IMR-90 (cell line): ENCODE results near the gene MRM2.

ENCODE experiments used
- BHLHE40 ChIP-seq: fragments of 150-350 bp; IDR thresholded peaks from 2 replicates; pipeline ENCODE4 v1.6.1; 2016; ENCODE audit warnings: mild to moderate bottlenecking, low read depth, low read length
- CEBPB ChIP-seq: IDR thresholded peaks from 2 replicates; pipeline ENCODE4 v1.6.1; 2012; ENCODE audit warnings: low read depth, low read length, improper control_type of control experiment
- CHD1 ChIP-seq: IDR thresholded peaks from 2 replicates; pipeline ENCODE4 v1.6.1; 2012; ENCODE audit warnings: low read depth, low read length, improper control_type of control experiment
- CTCF ChIP-seq: conservative IDR thresholded peaks from 2 replicates; pipeline ENCODE4 v1.5.1; 2012; ENCODE audit warnings: mild to moderate bottlenecking, low read depth, low read length, improper control_type of control experiment
- ELK1 ChIP-seq: fragments of 150-350 bp; IDR thresholded peaks from 2 replicates; pipeline ENCODE4 v1.6.1; 2016; ENCODE audit warnings: low read depth, mild to moderate bottlenecking, low read length, moderate library complexity, borderline replicate concordance
- FOS ChIP-seq: fragments of 150-350 bp; IDR thresholded peaks from 2 replicates; pipeline ENCODE4 v1.6.1; 2016; ENCODE audit warnings: low read depth, low read length
- MAFK ChIP-seq: IDR thresholded peaks from 2 replicates; pipeline ENCODE4 v1.6.1; 2012; ENCODE audit warnings: low read depth, low read length, improper control_type of control experiment
- MAZ ChIP-seq: IDR thresholded peaks from 2 replicates; pipeline ENCODE4 v1.6.1; 2012; ENCODE audit warnings: low read depth, mild to moderate bottlenecking, low read length, improper control_type of control experiment, moderate library complexity, borderline replicate concordance
- MXI1 ChIP-seq: IDR thresholded peaks from 2 replicates; pipeline ENCODE4 v1.6.1; 2012; ENCODE audit warnings: low read depth, mild to moderate bottlenecking, low read length, moderate library complexity, borderline replicate concordance
- POLR2A ChIP-seq: IDR thresholded peaks from 2 replicates; pipeline ENCODE4 v1.6.1; 2012; ENCODE audit warnings: mild to moderate bottlenecking, low read depth, low read length
- RAD21 ChIP-seq: IDR thresholded peaks from 2 replicates; pipeline ENCODE4 v1.6.1; 2012; ENCODE audit warnings: low read length, improper control_type of control experiment
- RFX5 ChIP-seq: IDR thresholded peaks from 2 replicates; pipeline ENCODE4 v1.8.0; 2012; ENCODE audit warnings: low read depth, mild to moderate bottlenecking, low read length, moderate library complexity

- TF ChIP-seq CTCF (no peak), MAFK (no peak), BHLHE40 (no peak), RFX5 (no peak), CEBPB (no peak), POLR2A (no peak), RAD21 (no peak), FOS (no peak), MXI1 (no peak), CHD1 (no peak), MAZ (no peak), ELK1 (no peak)
Observed at GRCh38 chr7:2272031-2272430, 30.0 kb upstream of the MRM2 start.
